Activated CD4-positive, alpha-beta T cell treated with anti-CD3 and anti-CD28 coated beads, Interleukin-2, Interleukin-4, amounts not matched to agents 100 ng/mL and 50 ng/mL, durations not matched to agents 16 hours and 8 hours (primary cell): ENCODE results near the gene PREP.
"Not testable (repeated sequence)": the region's sequence is repeated elsewhere in the genome, so short reads cannot be mapped to it uniquely, and the experiment has no call there.

ENCODE experiments used
- DNase-seq: peaks from one replicate; pipeline ENCODE4 v3.0.0-alpha.2; 2020; ENCODE audit warnings: low spot score

Gene PREP

GRCh38 chr6:105344881-105345370 lies 58.0 kb downstream of the PREP start:
- DNase-seq: no peak

GRCh38 chr6:105338350-105338983 lies 64.4 kb downstream of the PREP start:
- DNase-seq: not testable (repeated sequence)

- DNase-seq: no peak
Observed at GRCh38 chr6:105336986-105337385, 65.9 kb downstream of the PREP start.

- no peak for DNase-seq
Observed at GRCh38 chr6:105332576-105332975, 70.3 kb downstream of the PREP start.

- DNase-seq: no peak
Observed at GRCh38 chr6:105331927-105332326, 71.0 kb downstream of the PREP start.

GRCh38 chr6:105330913-105331312 lies 72.0 kb downstream of the PREP start:
- DNase-seq: peak; percentile 4

GRCh38 chr6:105330364-105330763 lies 72.5 kb downstream of the PREP start:
- no peak for DNase-seq

- DNase-seq: no peak
Observed at GRCh38 chr6:105326833-105327770, 75.8 kb downstream of the PREP start.

GRCh38 chr6:105326216-105326615 lies 76.7 kb downstream of the PREP start:
- no peak for DNase-seq

GRCh38 chr6:105324386-105324950 lies 78.4 kb downstream of the PREP start:
- DNase-seq: no peak

- DNase-seq: no peak
Observed at GRCh38 chr6:105322499-105323225, 80.2 kb downstream of the PREP start.

GRCh38 chr6:105321728-105322127 lies 81.2 kb downstream of the PREP start:
- DNase-seq: no peak

GRCh38 chr6:105321207-105321606 lies 81.7 kb downstream of the PREP start:
- DNase-seq: no peak

- no peak for DNase-seq
Observed at GRCh38 chr6:105320765-105321164, 82.1 kb downstream of the PREP start.

- no peak for DNase-seq
Observed at GRCh38 chr6:105320271-105320670, 82.6 kb downstream of the PREP start.

GRCh38 chr6:105319331-105319730 lies 83.6 kb downstream of the PREP start:
- DNase-seq: no peak

- peak; percentile 6 for DNase-seq
Observed at GRCh38 chr6:105318660-105319059, 84.2 kb downstream of the PREP start.

GRCh38 chr6:105317607-105318533 lies 85.0 kb downstream of the PREP start:
- DNase-seq: no peak

- DNase-seq: no peak
Observed at GRCh38 chr6:105313211-105313610, 89.7 kb downstream of the PREP start.

GRCh38 chr6:105310947-105311346 lies 91.9 kb downstream of the PREP start:
- DNase-seq: no peak

- DNase-seq: no peak
Observed at GRCh38 chr6:105310371-105310770, 92.5 kb downstream of the PREP start.
